Gastroesophageal sphincter (tissue), 3 donors: Measurements from ENCODE around the gene EPM2A.

Experiments used
- EP300 ChIP-seq: sonication (generic); formaldehyde crosslinking; IDR thresholded peaks from one replicate; pipeline ENCODE4 v1.6.1; 2017; ENCODE audit warnings: antibody characterized with exemption, mild to moderate bottlenecking
- POLR2A ChIP-seq, 2 donors: fragments of 450-650 bp; IDR thresholded peaks; one replicate each; pipeline ENCODE4 v1.6.1; 2017; ENCODE audit warnings: antibody characterized with exemption in 2 of 2, mild to moderate bottlenecking in 2 of 2, moderate library complexity in 1 of 2
- POLR2AphosphoS5 ChIP-seq: sonication (generic); formaldehyde crosslinking; IDR thresholded peaks from one replicate; pipeline ENCODE4 v1.6.1; 2017; ENCODE audit warnings: antibody characterized with exemption
- TF ChIP-seq, protein P1 (sequence below), 4 experiments: fragments of 200-600 bp in 2 of 4; fragments of 450-650 bp in 2 of 4; sonication (generic) in 1 of 4; IDR thresholded peaks; one replicate each; pipeline ENCODE4 v1.5.1; 2017 to 2019; ENCODE audit warnings: antibody characterized with exemption in 4 of 4, mild to moderate bottlenecking in 2 of 4, moderate library complexity in 2 of 4

DNA sequence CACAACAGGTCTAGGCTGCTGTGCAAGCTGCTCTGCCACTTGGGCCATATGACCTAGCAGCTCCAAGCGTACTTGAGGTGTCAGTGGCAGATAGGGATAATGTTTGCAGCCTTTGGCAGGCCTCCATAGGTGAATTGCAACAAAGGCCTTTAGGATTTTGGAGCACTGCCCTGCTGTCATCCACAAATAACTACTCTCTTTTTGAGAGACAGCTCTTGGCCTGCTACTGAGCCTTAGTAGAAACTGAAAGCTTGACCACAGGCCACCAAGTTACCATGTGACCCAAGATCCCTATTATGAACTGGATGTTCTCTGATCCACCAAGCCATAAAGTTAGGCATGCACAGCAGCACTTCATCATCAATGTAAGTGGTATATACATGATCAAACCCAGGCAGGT, 49.4 kb upstream of the EPM2A start:
- TF ChIP-seq, protein P1, sequence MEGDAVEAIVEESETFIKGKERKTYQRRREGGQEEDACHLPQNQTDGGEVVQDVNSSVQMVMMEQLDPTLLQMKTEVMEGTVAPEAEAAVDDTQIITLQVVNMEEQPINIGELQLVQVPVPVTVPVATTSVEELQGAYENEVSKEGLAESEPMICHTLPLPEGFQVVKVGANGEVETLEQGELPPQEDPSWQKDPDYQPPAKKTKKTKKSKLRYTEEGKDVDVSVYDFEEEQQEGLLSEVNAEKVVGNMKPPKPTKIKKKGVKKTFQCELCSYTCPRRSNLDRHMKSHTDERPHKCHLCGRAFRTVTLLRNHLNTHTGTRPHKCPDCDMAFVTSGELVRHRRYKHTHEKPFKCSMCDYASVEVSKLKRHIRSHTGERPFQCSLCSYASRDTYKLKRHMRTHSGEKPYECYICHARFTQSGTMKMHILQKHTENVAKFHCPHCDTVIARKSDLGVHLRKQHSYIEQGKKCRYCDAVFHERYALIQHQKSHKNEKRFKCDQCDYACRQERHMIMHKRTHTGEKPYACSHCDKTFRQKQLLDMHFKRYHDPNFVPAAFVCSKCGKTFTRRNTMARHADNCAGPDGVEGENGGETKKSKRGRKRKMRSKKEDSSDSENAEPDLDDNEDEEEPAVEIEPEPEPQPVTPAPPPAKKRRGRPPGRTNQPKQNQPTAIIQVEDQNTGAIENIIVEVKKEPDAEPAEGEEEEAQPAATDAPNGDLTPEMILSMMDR (IDR thresholded peaks at IDR 0.05): no peak
- no peak for TF ChIP-seq EP300
- no peak for TF ChIP-seq POLR2A (IDR thresholded peaks at IDR 0.05)
- TF ChIP-seq POLR2AphosphoS5: no peak
